SW 1271 (cell line): ENCODE data around the gene PSMB9.
"Not testable (repeated sequence)": the region's sequence is repeated elsewhere in the genome, so short reads cannot be mapped to it uniquely, and the experiment has no call there.

Experiments
- DNase-seq, 2 experiments: peaks; one replicate each; lab custom pipeline; 2025; lab: John Stamatoyannopoulos, UW

PSMB9 gene

DNA sequence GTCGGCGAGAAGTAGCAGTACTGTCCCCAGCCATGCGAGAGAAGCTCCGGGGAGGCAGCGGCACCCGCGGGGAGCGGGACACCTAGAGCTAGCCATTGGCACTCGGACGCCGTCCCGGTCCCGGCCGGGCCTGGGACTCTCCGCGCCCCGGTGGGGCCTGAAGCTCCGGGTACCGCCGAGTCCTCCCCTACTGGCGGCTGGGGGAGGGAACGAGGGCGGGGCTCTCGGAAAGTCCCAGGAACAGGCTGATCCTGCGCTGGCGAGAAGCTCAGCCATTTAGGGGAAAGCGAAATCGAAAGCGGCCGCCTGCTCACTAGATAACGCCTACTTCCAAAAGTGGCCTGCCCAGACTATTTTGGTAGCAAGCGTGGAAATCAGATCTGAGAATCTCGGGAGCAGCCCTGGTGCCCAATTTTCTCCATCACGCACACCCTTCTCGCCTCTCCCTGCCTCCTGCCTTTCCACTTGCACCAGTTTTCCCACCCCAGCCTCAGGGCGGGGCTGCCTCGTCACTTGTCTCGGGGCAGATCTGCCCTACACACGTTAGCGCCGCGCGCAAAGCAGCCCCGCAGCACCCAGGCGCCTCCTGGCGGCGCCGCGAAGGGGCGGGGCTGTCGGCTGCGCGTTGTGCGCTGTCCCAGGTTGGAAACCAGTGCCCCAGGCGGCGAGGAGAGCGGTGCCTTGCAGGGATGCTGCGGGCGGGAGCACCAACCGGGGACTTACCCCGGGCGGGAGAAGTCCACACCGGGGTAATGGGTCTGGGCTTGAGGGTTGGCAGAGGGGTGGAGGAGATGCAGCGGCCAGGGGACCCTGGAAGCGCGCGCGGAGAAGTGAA lies at the start of gene PSMB9, which contains the start of gene TAP1:
TSS of gene PSMB9 (plus strand) at position 652 of the 835 bp plus-strand sequence. CDS start at position 690, 38 bp downstream.
TSS of gene TAP1 (minus strand) at position 164 of the 835 bp plus-strand sequence. CDS start at position 96, 68 bp downstream.
- DNase-seq: peak; percentile 85 to 97

DNA sequence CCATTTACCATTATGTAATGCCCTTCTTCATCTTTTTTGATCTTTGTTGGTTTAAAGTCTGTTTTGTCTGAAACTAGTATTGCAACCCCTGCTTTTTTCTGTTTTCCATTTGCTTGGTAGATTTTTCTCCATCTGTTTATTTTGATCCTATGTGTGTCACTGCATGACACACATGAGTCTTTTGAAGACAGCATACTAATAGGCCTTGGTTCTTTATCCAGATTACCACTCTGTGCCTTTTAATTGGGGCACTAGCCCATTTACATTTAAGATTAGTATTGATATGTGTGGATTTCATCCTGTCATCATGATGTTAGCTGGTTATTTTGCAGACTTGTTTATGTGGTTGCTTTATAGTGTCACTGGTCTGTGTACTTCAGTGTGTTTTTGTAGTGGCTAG lies 48.6 kb upstream of the PSMB9 start:
- not testable (repeated sequence) for DNase-seq

DNA sequence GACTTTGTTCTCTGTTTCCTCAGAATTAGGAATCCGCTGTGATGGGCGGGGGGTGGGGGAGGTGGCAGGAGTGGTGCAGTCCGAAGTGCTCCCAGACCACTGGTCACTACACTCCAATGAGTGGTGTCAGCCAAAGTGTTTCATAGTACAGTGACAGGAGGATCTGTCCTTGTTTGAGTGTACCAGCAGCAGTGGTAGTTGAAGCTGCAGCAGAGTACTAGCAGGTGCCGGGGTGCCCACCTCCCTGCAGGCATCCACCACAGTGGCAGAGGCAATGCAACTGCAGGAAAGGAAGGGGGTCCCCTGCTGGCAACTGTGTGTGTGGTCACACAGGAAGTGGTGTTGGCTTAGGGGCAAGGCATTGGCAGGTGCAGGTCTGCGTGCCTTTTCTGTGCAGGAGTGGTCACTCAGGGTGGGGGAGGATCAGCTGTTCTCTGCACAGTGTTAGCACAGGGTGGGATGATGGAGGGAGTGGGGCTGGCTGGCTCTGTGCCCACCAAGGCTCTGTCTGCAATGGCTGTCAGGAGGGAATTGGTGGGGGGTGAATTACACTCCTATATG lies 46.9 kb upstream of the PSMB9 start:
- DNase-seq: no peak

GRCh38 chr6:32809171-32809570 lies 44.8 kb upstream of the PSMB9 start:
- no peak for DNase-seq

DNA sequence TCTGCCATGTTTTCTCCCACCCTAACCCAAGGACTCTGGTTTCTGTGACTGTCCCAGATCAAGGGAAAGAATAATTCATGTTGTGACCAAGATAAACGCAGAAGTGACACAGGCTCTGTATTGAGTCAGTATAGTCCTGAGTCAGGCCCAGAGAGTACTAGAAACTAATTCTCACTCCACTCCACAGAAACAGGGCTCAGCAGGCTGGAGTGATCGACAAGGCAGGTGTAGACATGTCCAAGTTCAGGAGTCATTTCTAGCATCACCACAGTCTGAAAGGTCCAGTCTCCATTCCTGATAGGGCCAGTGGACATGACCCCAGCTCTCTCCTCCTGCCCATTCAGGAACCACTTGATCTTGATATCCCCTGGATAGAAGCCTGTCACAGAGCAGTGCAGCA lies 39.8 kb upstream of the PSMB9 start:
- no peak for DNase-seq

DNA sequence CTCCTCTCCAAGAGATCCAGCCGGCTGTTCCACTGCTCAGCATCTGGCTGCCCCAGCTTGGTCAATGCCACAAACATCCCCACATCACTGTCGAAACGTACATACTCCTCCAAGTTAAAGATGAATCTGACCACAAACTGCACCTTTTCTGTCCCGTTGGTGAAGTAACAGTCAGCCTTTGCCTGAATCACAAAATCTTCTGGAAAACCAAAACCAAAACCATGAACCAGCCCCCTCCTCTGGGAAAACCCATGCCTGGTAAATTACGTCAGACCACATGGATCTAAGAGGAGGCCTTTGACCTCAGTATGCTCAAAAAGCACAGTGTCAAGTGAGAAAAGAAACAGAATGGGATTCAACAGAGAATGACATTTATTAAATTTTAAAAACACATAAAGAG lies 38.9 kb upstream of the PSMB9 start:
- DNase-seq: no peak

- DNase-seq: no peak
Measured at GRCh38 chr6:32815996-32816395, 38.0 kb upstream of the PSMB9 start.

- peak in 1 of 2 experiments; percentile 20 for DNase-seq
Measured at GRCh38 chr6:32816746-32817204, 37.2 kb upstream of the PSMB9 start, which contains the start of gene HLA-DOB. TSS of gene HLA-DOB (minus strand) at chr6:32817002. CDS start at chr6:32816951, 51 bp downstream.

DNA sequence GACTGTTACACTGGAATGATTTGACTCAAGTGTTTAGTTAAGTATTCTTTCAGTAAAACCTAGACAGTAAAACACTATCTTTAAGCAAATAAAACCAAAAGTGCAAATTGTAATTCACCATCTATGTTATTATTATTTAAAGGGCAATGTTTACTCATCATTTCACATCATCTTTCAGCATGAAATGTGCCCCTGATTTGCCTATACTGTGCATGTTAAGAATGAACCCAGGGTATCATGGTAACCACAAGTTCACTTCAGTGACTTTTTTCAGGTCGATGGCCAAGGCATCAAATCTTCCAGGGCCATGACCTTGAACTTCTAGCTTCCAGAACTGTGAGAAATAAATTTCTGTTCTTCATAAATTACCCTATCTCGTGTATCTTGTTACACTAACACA lies 35.1 kb upstream of the PSMB9 start:
- no peak for DNase-seq

DNA sequence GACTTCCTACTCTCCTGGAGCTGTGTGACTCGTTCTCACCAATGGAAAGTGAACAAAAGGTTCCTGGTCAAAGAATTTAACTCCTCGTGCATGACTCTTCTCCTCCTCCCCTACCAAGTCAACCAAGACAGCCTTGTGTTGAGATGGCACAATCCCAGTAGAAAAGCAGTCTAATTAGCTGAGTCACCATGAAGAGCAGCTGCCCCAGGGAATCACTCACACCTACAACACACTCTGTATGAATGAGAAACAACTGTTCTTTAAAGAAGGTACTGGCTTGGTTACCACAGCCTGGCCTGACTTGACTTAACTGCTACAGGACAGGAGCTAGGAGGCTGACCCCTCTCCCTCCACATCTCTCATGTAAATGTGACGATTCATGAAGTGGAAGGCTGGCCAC lies 34.3 kb upstream of the PSMB9 start:
- DNase-seq: no peak

GRCh38 chr6:32825966-32826365 lies 28.0 kb upstream of the PSMB9 start:
- DNase-seq: peak in 1 of 2 experiments; percentile 28

DNA sequence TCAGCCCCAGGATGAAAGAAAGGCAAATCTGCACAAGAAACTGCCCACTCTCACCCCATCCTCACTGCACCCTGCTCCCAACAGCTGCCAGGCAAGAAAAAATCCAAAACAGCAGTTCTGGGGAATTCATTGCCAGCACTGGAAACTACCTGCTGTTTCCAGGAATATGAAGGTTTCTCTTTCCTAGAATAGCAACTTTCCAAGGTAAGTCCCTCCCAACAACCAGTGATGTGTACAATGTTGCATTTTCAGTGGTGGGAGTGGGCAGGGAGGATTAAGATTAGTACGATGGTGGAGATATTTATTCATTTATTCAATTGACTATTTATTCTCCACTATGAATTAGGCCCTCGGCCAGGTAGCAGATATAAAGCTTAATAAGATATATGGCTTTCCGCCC lies 27.0 kb upstream of the PSMB9 start:
- no peak for DNase-seq

DNA sequence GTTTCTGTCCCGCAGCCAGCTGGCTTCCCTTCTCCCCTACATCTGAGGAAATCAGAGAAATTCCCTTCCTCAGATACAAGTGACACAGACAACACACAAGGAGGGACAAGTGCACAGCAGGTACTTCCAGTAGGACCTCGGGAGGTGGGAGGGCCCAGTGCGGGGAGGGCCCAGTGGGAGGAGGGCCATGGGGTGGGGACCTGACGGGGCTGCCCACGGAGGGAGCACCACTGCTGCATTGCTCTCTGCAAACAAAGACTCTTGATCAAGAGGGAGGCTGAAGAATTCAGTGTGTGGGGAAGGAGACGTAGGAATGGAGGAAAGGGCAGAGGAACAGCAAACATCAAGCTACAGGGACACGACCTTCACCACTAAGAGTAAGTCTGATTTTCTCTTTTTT lies 24.5 kb upstream of the PSMB9 start:
- no peak for DNase-seq

GRCh38 chr6:32830017-32830416 lies 24.0 kb upstream of the PSMB9 start:
- DNase-seq: no peak

DNA sequence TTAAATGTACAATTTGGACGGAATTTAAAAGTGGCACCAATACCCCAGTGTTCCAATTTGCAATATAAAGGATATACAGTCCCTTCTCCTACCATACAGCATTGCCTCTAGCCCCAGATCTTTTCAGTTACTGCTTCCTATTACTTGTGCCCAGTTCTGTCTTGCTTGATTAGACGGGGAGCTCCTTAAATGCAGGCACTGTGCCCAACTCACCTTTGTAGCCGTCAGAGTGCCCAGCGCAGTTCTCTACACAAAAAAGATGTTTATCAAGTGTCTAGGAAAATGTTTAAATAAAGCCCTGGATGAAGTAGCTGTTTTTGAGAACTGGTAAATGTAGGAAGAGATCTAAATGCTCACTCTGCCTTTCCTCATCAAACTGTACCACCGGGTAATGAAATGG lies 23.1 kb upstream of the PSMB9 start:
- DNase-seq: no peak

DNA sequence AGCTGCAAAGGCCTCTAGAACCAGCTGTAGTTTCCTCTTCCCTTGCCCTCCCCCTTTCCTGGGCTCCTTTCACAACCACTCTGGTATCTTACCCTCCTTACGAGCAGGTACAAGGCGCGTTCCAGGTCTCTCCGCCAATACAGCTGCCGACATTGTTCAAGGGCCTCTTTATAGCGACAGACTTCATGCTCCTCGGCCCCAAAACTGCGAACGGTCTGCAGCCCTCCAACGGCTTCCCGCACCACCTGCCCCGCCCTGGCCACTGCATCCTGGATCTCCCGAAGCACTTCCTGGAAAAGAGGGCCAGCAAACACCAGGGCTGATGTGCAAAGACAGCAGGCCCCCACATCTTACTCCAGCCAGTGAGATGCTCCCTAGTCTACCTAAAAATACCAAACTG lies 21.5 kb upstream of the PSMB9 start:
- DNase-seq: no peak

DNA sequence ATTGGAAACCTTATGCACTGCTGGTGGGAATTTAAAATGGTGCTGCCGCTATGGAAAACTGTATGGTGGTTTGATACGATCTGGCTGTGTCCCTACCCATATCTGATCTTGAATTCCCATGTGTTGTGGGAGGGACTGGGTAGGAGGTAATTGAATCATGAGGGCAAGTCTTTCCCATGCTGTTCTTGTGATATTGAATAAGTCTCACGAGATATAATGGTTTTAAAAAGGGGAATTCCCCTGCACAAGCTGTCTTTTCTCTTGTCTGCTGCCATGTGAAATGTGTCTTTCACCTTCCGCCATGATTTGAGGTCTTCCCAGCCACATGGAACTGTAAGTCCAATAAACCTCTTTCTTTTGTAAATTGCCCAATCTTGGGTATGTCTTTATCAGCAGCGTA lies 20.3 kb upstream of the PSMB9 start:
- no peak for DNase-seq

GRCh38 chr6:32835167-32835893 lies 18.7 kb upstream of the PSMB9 start:
- DNase-seq: no peak

DNA sequence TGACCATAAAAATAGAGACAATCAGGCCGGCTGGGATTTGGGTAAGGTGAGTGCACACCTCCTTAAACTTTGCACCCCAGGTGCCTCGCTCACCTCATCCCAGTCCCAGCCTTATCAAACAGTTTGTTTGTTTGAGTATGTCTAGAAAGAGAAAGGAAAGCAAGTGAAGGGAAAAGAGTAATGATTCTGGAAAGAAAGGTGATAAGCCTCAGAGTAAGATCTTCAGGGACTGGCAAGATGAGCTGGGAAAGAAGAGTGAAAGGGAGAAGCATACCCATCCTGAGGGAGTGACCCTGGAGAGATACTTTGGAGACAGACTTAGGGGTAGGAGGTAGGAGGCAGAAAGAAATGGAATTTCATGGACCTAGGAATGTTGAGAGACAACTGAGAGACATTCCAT lies 17.1 kb upstream of the PSMB9 start:
- DNase-seq: no peak

GRCh38 chr6:32837651-32838113 lies 16.3 kb upstream of the PSMB9 start:
- DNase-seq: no peak

- DNase-seq: peak; percentile 64 to 92
Measured at GRCh38 chr6:32838114-32838958, 15.7 kb upstream of the PSMB9 start, which contains the start of gene TAP2. TSS of gene TAP2 (minus strand) at chr6:32838739. CDS start at chr6:32838233, 506 bp downstream.
